GM12872 (cell line): ENCODE results near the gene FADS1.

Experiments used
- CTCF ChIP-seq: IDR thresholded peaks from 3 replicates; pipeline ENCODE4 v1.5.1; 2011; ENCODE audit warnings: low read depth, mild to moderate bottlenecking, low read length, moderate library complexity; ENCODE audit not compliant: insufficient read depth

The FADS1 gene

GRCh38 chr11:61834278-61835048 lies 17.7 kb upstream of the FADS1 start:
- TF ChIP-seq CTCF = no peak

- no peak for TF ChIP-seq CTCF
Observed at GRCh38 chr11:61833926-61834277, 17.1 kb upstream of the FADS1 start.

GRCh38 chr11:61833471-61833870 lies 16.7 kb upstream of the FADS1 start:
- TF ChIP-seq CTCF = no peak

GRCh38 chr11:61832754-61833153 lies 16.0 kb upstream of the FADS1 start:
- no peak for TF ChIP-seq CTCF

- no peak for TF ChIP-seq CTCF
Observed at GRCh38 chr11:61832207-61832606, 15.4 kb upstream of the FADS1 start.

- TF ChIP-seq CTCF = no peak
Observed at GRCh38 chr11:61830237-61831105, 13.7 kb upstream of the FADS1 start.

GRCh38 chr11:61829806-61830205 lies 13.0 kb upstream of the FADS1 start:
- TF ChIP-seq CTCF = no peak
